Ectodermal cell (in vitro differentiated cells): ENCODE results near the gene KIFAP3.
"Not testable (repeated sequence)": the region's sequence is repeated elsewhere in the genome, so short reads cannot be mapped to it uniquely, and the experiment has no call there.

Source experiments
- H3K27ac ChIP-seq: 2 replicates; pipeline ENCODE4 v1.7.0; 2013; ENCODE audit warnings: mild to moderate bottlenecking, low read depth, low read length; ENCODE audit not compliant: insufficient read depth, poor library complexity, severe bottlenecking
- H3K27me3 ChIP-seq: 2 replicates; pipeline ENCODE4 v1.7.0; 2013; ENCODE audit warnings: mild to moderate bottlenecking, low read length; ENCODE audit not compliant: insufficient read depth, control insufficient read depth, poor library complexity, severe bottlenecking
- H3K36me3 ChIP-seq: one replicate; pipeline ENCODE4 v1.7.0; 2013; ENCODE audit warnings: low read length; ENCODE audit not compliant: control insufficient read depth, insufficient read depth
- H3K4me1 ChIP-seq: one replicate; pipeline ENCODE4 v1.7.0; 2013; ENCODE audit warnings: low read length; ENCODE audit not compliant: control insufficient read depth, insufficient read depth
- H3K4me3 ChIP-seq: 2 replicates; pipeline ENCODE4 v1.7.0; 2013; ENCODE audit warnings: low read depth, low read length, control low read depth; ENCODE audit not compliant: insufficient read depth
- H3K9me3 ChIP-seq: 2 replicates; pipeline ENCODE4 v1.7.0; 2013; ENCODE audit warnings: mild to moderate bottlenecking, low read length, moderate library complexity; ENCODE audit not compliant: control insufficient read depth
- WGBS, 2 experiments: methylation state at CpG; one replicate each; pipeline ENCODE4 v1.1.7; 2013; ENCODE audit warnings: missing lambda C conversion rate in 2 of 2; 5-methylcytosine and 5-hydroxymethylcytosine counted together

Gene KIFAP3

GRCh38 chr1:170020859-170021258 lies 53.6 kb downstream of the KIFAP3 start:
- Histone ChIP-seq H3K4me3 (no peak overlapping the region), H3K27ac (no peak overlapping the region), H3K36me3 (no peaks in the 10 kb centered on the region), H3K9me3 (no peaks in the 10 kb centered on the region), H3K27me3 (no peaks in the 10 kb centered on the region), H3K4me1 (no peaks in the 10 kb centered on the region)
- 94 to 100% methylated on average over 1 to 2 of the region's 2 CpGs for WGBS, 2 experiments

GRCh38 chr1:170017478-170017877 lies 57.0 kb downstream of the KIFAP3 start:
- 100% methylated on average over 1 to 2 of the region's 2 CpGs for WGBS, 2 experiments
- no peaks in the 10 kb centered on the region for H3K4me1 ChIP-seq
- H3K4me3 ChIP-seq, result no peak overlapping the region
- H3K27me3 ChIP-seq, result no peaks in the 10 kb centered on the region
- H3K27ac ChIP-seq, result no peak overlapping the region
- H3K9me3 ChIP-seq, result no peaks in the 10 kb centered on the region
- no peaks in the 10 kb centered on the region for H3K36me3 ChIP-seq

- Histone ChIP-seq H3K4me3 (no peak overlapping the region), H3K9me3 (no peaks in the 10 kb centered on the region), H3K36me3 (no peaks in the 10 kb centered on the region), H3K27ac (no peak overlapping the region), H3K27me3 (no peaks in the 10 kb centered on the region), H3K4me1 (no peaks in the 10 kb centered on the region)
- WGBS, 2 experiments, result 90 to 93% methylated on average over 4 of the region's 5 CpGs
Measured at GRCh38 chr1:170012920-170013319, 61.6 kb downstream of the KIFAP3 start.

GRCh38 chr1:170010443-170010842 lies 64.1 kb downstream of the KIFAP3 start:
- no CpG with 5 or more reads among the region's 1 CpG for WGBS, 2 experiments

GRCh38 chr1:170009551-170009950 lies 64.9 kb downstream of the KIFAP3 start:
- 82 to 97% methylated on average over 1 to 2 of the region's 2 CpGs for WGBS, 2 experiments
- no peak overlapping the region for H3K4me3 ChIP-seq
- no peaks in the 10 kb centered on the region for H3K36me3 ChIP-seq
- no peaks in the 10 kb centered on the region for H3K27me3 ChIP-seq
- no peaks in the 10 kb centered on the region for H3K9me3 ChIP-seq
- H3K27ac ChIP-seq, result no peak overlapping the region
- H3K4me1 ChIP-seq, result no peaks in the 10 kb centered on the region

More at GRCh38 chr1:170010443-170010842, 64.1 kb downstream of the KIFAP3 start:
- Histone ChIP-seq H3K4me3 (no peak overlapping the region), H3K27me3 (no peaks in the 10 kb centered on the region), H3K36me3 (no peaks in the 10 kb centered on the region), H3K9me3 (no peaks in the 10 kb centered on the region), H3K27ac (no peak overlapping the region), H3K4me1 (no peaks in the 10 kb centered on the region)

GRCh38 chr1:170008745-170009144 lies 65.8 kb downstream of the KIFAP3 start:
- 88 to 100% methylated on average over 2 of the region's 2 CpGs for WGBS, 2 experiments
- not testable (repeated sequence) for H3K27ac ChIP-seq, H3K4me3 ChIP-seq, H3K27me3 ChIP-seq, H3K4me1 ChIP-seq, H3K9me3 ChIP-seq, H3K36me3 ChIP-seq

GRCh38 chr1:170003270-170003835 lies 71.1 kb downstream of the KIFAP3 start:
- peaks cover 17% of the 10 kb centered on the region for H3K27me3 ChIP-seq
- not testable (repeated sequence) for H3K27ac ChIP-seq, H3K36me3 ChIP-seq, H3K9me3 ChIP-seq, H3K4me3 ChIP-seq, H3K4me1 ChIP-seq
- WGBS, 2 experiments, result 6 to 9% methylated on average over 7 of the region's 7 CpGs

GRCh38 chr1:170001266-170001665 lies 73.2 kb downstream of the KIFAP3 start:
- peaks cover 21% of the 10 kb centered on the region for H3K27me3 ChIP-seq
- WGBS, 2 experiments, result 86 to 89% methylated on average over 2 of the region's 2 CpGs
- no peaks in the 10 kb centered on the region for H3K36me3 ChIP-seq
- H3K4me1 ChIP-seq, result no peaks in the 10 kb centered on the region
- H3K4me3 ChIP-seq, result no peak overlapping the region
- no peaks in the 10 kb centered on the region for H3K9me3 ChIP-seq
- H3K27ac ChIP-seq, result no peak overlapping the region

GRCh38 chr1:169999761-170000160 lies 74.7 kb downstream of the KIFAP3 start:
- no peaks in the 10 kb centered on the region for H3K36me3 ChIP-seq
- no peak overlapping the region for H3K4me3 ChIP-seq
- 81 to 83% methylated on average over 2 of the region's 2 CpGs for WGBS, 2 experiments
- peaks cover 22% of the 10 kb centered on the region for H3K27me3 ChIP-seq
- no peaks in the 10 kb centered on the region for H3K9me3 ChIP-seq
- H3K27ac ChIP-seq, result no peak overlapping the region
- no peaks in the 10 kb centered on the region for H3K4me1 ChIP-seq

- Histone ChIP-seq H3K27me3 (peaks cover 22% of the 10 kb centered on the region), H3K36me3 (no peaks in the 10 kb centered on the region), H3K27ac (no peak overlapping the region), H3K4me3 (no peak overlapping the region), H3K9me3 (no peaks in the 10 kb centered on the region), H3K4me1 (no peaks in the 10 kb centered on the region)
- 87 to 89% methylated on average over 4 of the region's 4 CpGs for WGBS, 2 experiments
Measured at GRCh38 chr1:169999331-169999741, 75.2 kb downstream of the KIFAP3 start.

- peaks cover 5% of the 10 kb centered on the region for H3K27me3 ChIP-seq
- whole genome bisulfite sequencing, 2 experiments, result 83 to 90% methylated on average over 2 of the region's 2 CpGs
- H3K4me3 ChIP-seq, result no peak overlapping the region
- H3K36me3 ChIP-seq, result no peaks in the 10 kb centered on the region
- H3K27ac ChIP-seq, result no peak overlapping the region
- no peaks in the 10 kb centered on the region for H3K4me1 ChIP-seq
- H3K9me3 ChIP-seq, result no peaks in the 10 kb centered on the region
Measured at GRCh38 chr1:169995993-169996392, 78.5 kb downstream of the KIFAP3 start.
